Calu3 (cell line): ENCODE measurements around the gene CILP2. TPM values are rescaled to one million over a fixed set of nuclear protein-coding genes. Genes with fewer than 3 reads are reported as not detected.

ENCODE experiments used
- BruUV-seq: library from RNA; stranded (reverse); fragments of 400-500 nt; replicated peaks from 2 replicates; lab custom pipeline; 2021; lab: Mats Ljungman, UMichigan
- CTCF ChIA-PET: fragments of 300-600 bp; sonication (Branson Sonifier 250); formaldehyde crosslinking; loops from one replicate; lab custom pipeline; 2022; ENCODE audit warnings: antibody characterized with exemption; lab: Charles Lee
- DNase-seq: peaks from one replicate; pipeline ENCODE4 v3.0.0; 2022
- H3K27ac Mint-ChIP-seq: one replicate; pipeline ENCODE4 v1.8.0; 2022; ENCODE audit warnings: mixed read lengths; ENCODE audit not compliant: unreplicated experiment
- H3K27me3 Mint-ChIP-seq: one replicate; pipeline ENCODE4 v1.8.0; 2022; ENCODE audit warnings: mixed read lengths; ENCODE audit not compliant: unreplicated experiment
- H3K36me3 Mint-ChIP-seq: one replicate; pipeline ENCODE4 v1.8.0; 2022; ENCODE audit warnings: mild to moderate bottlenecking, moderate library complexity, mixed read lengths; ENCODE audit not compliant: insufficient read depth, unreplicated experiment
- H3K4me1 Mint-ChIP-seq: one replicate; pipeline ENCODE4 v1.8.0; 2022; ENCODE audit warnings: mild to moderate bottlenecking, low read depth, mixed read lengths; ENCODE audit not compliant: unreplicated experiment
- H3K4me3 Mint-ChIP-seq: one replicate; pipeline ENCODE4 v1.8.0; 2022; ENCODE audit warnings: mild to moderate bottlenecking, low read depth, moderate library complexity, mixed read lengths; ENCODE audit not compliant: unreplicated experiment
- H3K9me3 Mint-ChIP-seq: one replicate; pipeline ENCODE4 v1.8.0; 2022; ENCODE audit warnings: low read depth, mixed read lengths; ENCODE audit not compliant: unreplicated experiment
- CTCF ChIP-seq: fragments of 200-600 bp; IDR thresholded peaks from one replicate; pipeline ENCODE4 v1.8.0; 2022; ENCODE audit warnings: antibody characterized with exemption; ENCODE audit not compliant: unreplicated experiment
- intact Hi-C: fragments of 100-400 bp; cut with micrococcal nuclease; formaldehyde crosslinking; loops from one replicate; pipeline ENCODE4 v1.10.0; 2022; ENCODE audit not compliant: unreplicated experiment
- total RNA-seq: library from RNA; stranded (reverse); gene quantifications from 2 replicates; pipeline ENCODE4 v1.2.3, GENCODE V29; 2022

Gene CILP2
- total RNA-seq, 1 experiment from 2014 or later = 1.3 TPM

GRCh38 chr19:19508217-19508616 is 29.8 kb upstream of the CILP2 start:
- no peak for TF ChIP-seq CTCF
- Mint-ChIP-seq H3K27me3 (no peaks in the 10 kb centered on the region), H3K4me1 (no peaks in the 10 kb centered on the region), H3K9me3 (no peaks in the 10 kb centered on the region), H3K4me3 (no peak overlapping the region), H3K27ac (no peak overlapping the region), H3K36me3 (peaks cover 21% of the 10 kb centered on the region)
- intact Hi-C loops = no loop called here
- BruUV-seq = no TSS peak
- DNase-seq = no peak
- CTCF ChIA-PET = no interaction called here

DNA sequence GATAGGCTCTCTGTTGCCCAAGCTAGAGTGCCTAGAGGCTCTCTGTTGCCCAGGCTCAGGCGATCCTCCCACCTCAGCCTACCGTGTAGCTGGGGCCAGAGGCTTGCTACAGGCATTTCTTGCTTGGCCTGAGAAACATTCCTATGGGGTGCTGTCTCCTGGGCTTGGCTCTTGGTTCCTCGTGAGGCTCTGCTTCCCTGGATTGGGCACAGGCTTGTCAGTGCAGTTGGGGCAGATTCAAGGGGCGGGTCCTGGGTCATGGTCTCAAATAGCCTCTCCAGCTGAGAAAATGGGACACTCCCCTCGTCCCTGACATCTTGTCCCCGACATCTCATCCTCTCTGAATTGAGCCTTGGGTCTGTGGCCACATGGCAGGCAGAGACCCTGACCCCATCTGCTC is 27.6 kb upstream of the CILP2 start:
- no peaks in the 10 kb centered on the region for H3K9me3 Mint-ChIP-seq
- no peaks in the 10 kb centered on the region for H3K4me1 Mint-ChIP-seq
- DNase-seq = no peak
- TF ChIP-seq CTCF = no peak
- no peak overlapping the region for H3K4me3 Mint-ChIP-seq
- no peak overlapping the region for H3K27ac Mint-ChIP-seq
- BruUV-seq = no TSS peak
- CTCF ChIA-PET = no interaction called here
- H3K27me3 Mint-ChIP-seq = no peaks in the 10 kb centered on the region
- H3K36me3 Mint-ChIP-seq = peaks cover 24% of the 10 kb centered on the region
- intact Hi-C loops = no loop called here

- H3K27me3 Mint-ChIP-seq = no peaks in the 10 kb centered on the region
- H3K4me3 Mint-ChIP-seq = no peak overlapping the region
- no peak for DNase-seq
- no peaks in the 10 kb centered on the region for H3K4me1 Mint-ChIP-seq
- no peaks in the 10 kb centered on the region for H3K9me3 Mint-ChIP-seq
- no peak for TF ChIP-seq CTCF
- CTCF ChIA-PET = no interaction called here
- no TSS peak for BruUV-seq
- no peak overlapping the region for H3K27ac Mint-ChIP-seq
- H3K36me3 Mint-ChIP-seq = peaks cover 21% of the 10 kb centered on the region
- intact Hi-C loops = no loop called here
Observed at GRCh38 chr19:19513682-19514081, 24.4 kb upstream of the CILP2 start.

DNA sequence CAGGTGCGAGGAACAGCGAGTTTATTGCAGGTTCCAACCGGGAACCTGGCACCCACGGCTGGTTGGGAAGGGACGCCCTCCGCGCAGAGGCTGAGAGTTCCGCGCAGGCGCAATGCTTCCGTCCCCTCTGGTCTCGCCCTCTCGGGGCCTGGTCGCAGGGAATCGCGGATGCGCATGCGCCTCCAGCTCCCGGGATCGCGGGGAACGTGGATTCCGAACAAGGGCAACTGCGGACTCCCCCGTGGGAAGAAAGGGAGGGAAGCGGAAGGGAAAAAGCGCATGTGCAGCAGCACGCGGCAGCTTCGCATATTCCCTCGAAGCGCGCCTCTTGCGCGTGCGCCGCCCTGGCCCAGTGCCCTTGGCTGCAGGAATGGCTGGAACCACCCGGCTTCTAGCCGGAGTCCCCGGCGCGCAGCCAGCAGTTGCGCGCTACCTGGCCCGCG is 23.8 kb upstream of the CILP2 start:
- no peaks in the 10 kb centered on the region for H3K27me3 Mint-ChIP-seq

More for the DNA sequence above, 23.8 kb upstream of the CILP2 start:
- no TSS peak for BruUV-seq
- H3K9me3 Mint-ChIP-seq = no peaks in the 10 kb centered on the region
- intact Hi-C loops = no loop called here
- no peak overlapping the region for H3K4me3 Mint-ChIP-seq
- CTCF ChIA-PET = no interaction called here
- H3K27ac Mint-ChIP-seq = no peak overlapping the region
- no peak for DNase-seq
- peaks cover 23% of the 10 kb centered on the region for H3K36me3 Mint-ChIP-seq
- H3K4me1 Mint-ChIP-seq = no peaks in the 10 kb centered on the region
- no peak for TF ChIP-seq CTCF
